ENCODE measurements around the gene BCLAF3. TPM values are rescaled to one million over a fixed set of nuclear protein-coding genes. Genes with fewer than 3 reads are reported as not detected.
A peak's percentile ranks its signal among the peaks of the same experiment; 100 is the strongest.

BCLAF3 gene
- total RNA-seq, 2 experiments from 2014 or later: 2.9 to 3.2 TPM

- H3K4me1 Mint-ChIP-seq (ENCODE audit: low read depth): peaks cover 31% of the 10 kb centered on the region
- intact Hi-C loops (cut with micrococcal nuclease): no loop called here
- H3K36me3 Mint-ChIP-seq (ENCODE audit: low read depth): peaks cover 10% of the 10 kb centered on the region
- ATAC-seq (no peak), DNase-seq (no peak)
- POLR2A ChIA-PET: no interaction called here
- H3K4me3 Mint-ChIP-seq: no peak overlapping the region
- CTCF ChIA-PET: interaction anchor here (0.9 kb wide), 1 partner anchor 16 kb away, joined by 3 read pairs; no protein-coding TSS in a partner anchor
- H3K27me3 Mint-ChIP-seq: no peaks in the 10 kb centered on the region
- no peak overlapping the region for H3K27ac Mint-ChIP-seq
- TF ChIP-seq, protein P1, sequence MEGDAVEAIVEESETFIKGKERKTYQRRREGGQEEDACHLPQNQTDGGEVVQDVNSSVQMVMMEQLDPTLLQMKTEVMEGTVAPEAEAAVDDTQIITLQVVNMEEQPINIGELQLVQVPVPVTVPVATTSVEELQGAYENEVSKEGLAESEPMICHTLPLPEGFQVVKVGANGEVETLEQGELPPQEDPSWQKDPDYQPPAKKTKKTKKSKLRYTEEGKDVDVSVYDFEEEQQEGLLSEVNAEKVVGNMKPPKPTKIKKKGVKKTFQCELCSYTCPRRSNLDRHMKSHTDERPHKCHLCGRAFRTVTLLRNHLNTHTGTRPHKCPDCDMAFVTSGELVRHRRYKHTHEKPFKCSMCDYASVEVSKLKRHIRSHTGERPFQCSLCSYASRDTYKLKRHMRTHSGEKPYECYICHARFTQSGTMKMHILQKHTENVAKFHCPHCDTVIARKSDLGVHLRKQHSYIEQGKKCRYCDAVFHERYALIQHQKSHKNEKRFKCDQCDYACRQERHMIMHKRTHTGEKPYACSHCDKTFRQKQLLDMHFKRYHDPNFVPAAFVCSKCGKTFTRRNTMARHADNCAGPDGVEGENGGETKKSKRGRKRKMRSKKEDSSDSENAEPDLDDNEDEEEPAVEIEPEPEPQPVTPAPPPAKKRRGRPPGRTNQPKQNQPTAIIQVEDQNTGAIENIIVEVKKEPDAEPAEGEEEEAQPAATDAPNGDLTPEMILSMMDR (IDR thresholded peaks at IDR 0.05): no peak
- H3K9me3 Mint-ChIP-seq: no peaks in the 10 kb centered on the region
Measured at GRCh38 chrX:19975845-19976244, 15.0 kb downstream of the BCLAF3 start.

- no peak for DNase-seq
- ATAC-seq: peak; percentile 45
- intact Hi-C loops (cut with micrococcal nuclease): no loop called here
- H3K4me3 Mint-ChIP-seq: no peak overlapping the region
- H3K36me3 Mint-ChIP-seq (ENCODE audit: low read depth): peaks cover 8% of the 10 kb centered on the region
- no peak overlapping the region for H3K27ac Mint-ChIP-seq
- H3K4me1 Mint-ChIP-seq (ENCODE audit: low read depth): peaks cover 24% of the 10 kb centered on the region
- no peaks in the 10 kb centered on the region for H3K27me3 Mint-ChIP-seq
- ChIA-PET CTCF (no interaction called here), POLR2A (no interaction called here)
- TF ChIP-seq, protein P1 (IDR thresholded peaks at IDR 0.05): no peak
- no peaks in the 10 kb centered on the region for H3K9me3 Mint-ChIP-seq
Measured at GRCh38 chrX:19972984-19973383, 17.9 kb downstream of the BCLAF3 start.

DNA sequence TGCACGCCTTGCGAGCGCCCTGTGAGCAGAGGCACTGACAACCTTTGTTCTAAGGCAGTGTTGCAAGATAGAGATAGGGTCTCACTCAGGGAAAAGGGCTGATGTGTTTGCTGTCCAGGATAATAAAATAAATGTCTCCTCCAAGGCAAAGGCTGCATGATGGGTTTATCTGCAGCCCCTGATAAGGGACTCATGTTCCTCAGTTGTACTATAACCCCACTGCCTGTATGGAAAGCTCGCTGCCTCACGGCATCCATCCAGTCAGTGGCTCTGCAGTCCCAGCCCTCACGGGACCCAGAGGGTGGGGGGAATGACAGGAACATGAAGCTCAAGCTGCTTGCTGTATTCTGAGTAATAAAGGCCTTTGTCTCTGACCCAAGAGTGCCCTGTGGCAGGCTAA lies 22.6 kb downstream of the BCLAF3 start:
- no peak overlapping the region for H3K4me3 Mint-ChIP-seq
- DNase-seq (no peak), ATAC-seq (no peak)
- H3K4me1 Mint-ChIP-seq (ENCODE audit: low read depth): peaks cover 24% of the 10 kb centered on the region
- no peaks in the 10 kb centered on the region for H3K27me3 Mint-ChIP-seq
- no peaks in the 10 kb centered on the region for H3K9me3 Mint-ChIP-seq
- intact Hi-C loops (cut with micrococcal nuclease): no loop called here
- CTCF ChIA-PET: no interaction called here
- TF ChIP-seq, protein P1 (IDR thresholded peaks at IDR 0.05): no peak
- POLR2A ChIA-PET: no interaction called here
- peaks cover 19% of the 10 kb centered on the region for H3K36me3 Mint-ChIP-seq (ENCODE audit: low read depth)
- H3K27ac Mint-ChIP-seq: no peak overlapping the region

DNA sequence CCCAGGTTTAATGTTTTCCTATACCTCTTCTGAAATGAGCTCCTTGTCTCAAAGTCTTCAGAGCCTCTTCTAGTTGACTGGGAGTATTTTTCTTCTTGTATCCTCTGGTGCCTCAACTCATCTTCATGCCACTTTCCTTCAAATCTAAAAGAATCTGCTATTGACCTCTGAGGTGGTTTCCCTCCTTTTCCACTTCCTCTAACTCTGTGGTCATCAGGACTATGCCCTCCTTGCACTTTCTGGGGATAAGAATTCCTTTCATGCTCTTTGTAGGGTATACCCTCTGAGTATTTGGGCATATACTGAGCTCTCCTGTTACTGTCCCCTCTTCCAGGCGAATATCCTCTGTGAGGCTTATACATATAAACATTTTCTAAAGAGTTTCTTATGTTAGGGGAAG lies 24.8 kb downstream of the BCLAF3 start:
- ChIA-PET CTCF (no interaction called here), POLR2A (no interaction called here)
- Mint-ChIP-seq H3K27ac (no peak overlapping the region), H3K36me3 (ENCODE audit: low read depth) (peaks cover 19% of the 10 kb centered on the region), H3K4me3 (no peak overlapping the region), H3K9me3 (no peaks in the 10 kb centered on the region), H3K4me1 (ENCODE audit: low read depth) (peaks cover 19% of the 10 kb centered on the region), H3K27me3 (no peaks in the 10 kb centered on the region)
- ATAC-seq: no peak
- intact Hi-C loops (cut with micrococcal nuclease): no loop called here
- TF ChIP-seq, protein P1 (IDR thresholded peaks at IDR 0.05): no peak
- no peak for DNase-seq

GRCh38 chrX:19964017-19964710 lies 26.7 kb downstream of the BCLAF3 start:
- DNase-seq (peak; percentile 68), ATAC-seq (peak; percentile 89)
- H3K4me3 Mint-ChIP-seq: no peak overlapping the region
- intact Hi-C loops (cut with micrococcal nuclease): no loop called here
- no peak overlapping the region for H3K27ac Mint-ChIP-seq
- H3K4me1 Mint-ChIP-seq (ENCODE audit: low read depth): peaks cover 24% of the 10 kb centered on the region
- H3K36me3 Mint-ChIP-seq (ENCODE audit: low read depth): peaks cover 17% of the 10 kb centered on the region
- ChIA-PET POLR2A (no interaction called here), CTCF (no interaction called here)
- H3K9me3 Mint-ChIP-seq: no peaks in the 10 kb centered on the region
- TF ChIP-seq, protein P1 (IDR thresholded peaks at IDR 0.05): no peak
- no peaks in the 10 kb centered on the region for H3K27me3 Mint-ChIP-seq

Data from activated CD8-positive, alpha-beta T cell treated with anti-CD3 and anti-CD28 coated beads for 36 hours (primary cell).